ENCODE results near the gene ADSL.

DNA sequence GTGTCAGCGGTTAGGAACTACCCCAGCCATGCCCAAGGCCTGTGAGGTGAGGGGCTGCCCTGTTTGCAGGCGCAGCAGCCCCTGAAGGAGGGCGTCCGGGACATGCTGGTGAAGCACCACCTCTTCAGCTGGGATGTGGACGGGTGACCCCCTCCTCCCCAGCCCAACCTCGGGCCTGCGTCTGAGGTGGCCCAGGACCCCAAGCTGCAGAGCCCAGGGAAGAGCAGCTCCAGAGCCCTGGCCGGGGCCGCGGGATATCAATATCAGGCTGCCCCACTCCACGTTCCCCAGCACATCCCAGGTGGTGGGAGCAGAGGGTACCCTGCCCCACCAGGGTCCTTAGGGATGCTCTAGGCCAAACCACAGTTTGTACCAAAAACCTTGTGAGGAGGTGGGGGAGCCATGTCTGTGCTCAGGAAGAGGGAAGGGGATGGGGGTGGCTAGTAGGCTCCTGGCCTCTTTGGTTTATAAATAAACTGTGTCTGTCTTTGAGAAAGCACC lies 63.4 kb downstream of the ADSL start:
- TF ChIP-seq, protein P1, sequence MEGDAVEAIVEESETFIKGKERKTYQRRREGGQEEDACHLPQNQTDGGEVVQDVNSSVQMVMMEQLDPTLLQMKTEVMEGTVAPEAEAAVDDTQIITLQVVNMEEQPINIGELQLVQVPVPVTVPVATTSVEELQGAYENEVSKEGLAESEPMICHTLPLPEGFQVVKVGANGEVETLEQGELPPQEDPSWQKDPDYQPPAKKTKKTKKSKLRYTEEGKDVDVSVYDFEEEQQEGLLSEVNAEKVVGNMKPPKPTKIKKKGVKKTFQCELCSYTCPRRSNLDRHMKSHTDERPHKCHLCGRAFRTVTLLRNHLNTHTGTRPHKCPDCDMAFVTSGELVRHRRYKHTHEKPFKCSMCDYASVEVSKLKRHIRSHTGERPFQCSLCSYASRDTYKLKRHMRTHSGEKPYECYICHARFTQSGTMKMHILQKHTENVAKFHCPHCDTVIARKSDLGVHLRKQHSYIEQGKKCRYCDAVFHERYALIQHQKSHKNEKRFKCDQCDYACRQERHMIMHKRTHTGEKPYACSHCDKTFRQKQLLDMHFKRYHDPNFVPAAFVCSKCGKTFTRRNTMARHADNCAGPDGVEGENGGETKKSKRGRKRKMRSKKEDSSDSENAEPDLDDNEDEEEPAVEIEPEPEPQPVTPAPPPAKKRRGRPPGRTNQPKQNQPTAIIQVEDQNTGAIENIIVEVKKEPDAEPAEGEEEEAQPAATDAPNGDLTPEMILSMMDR (IDR thresholded peaks at IDR 0.05): no peak
- TF ChIP-seq TEAD4 (IDR thresholded peaks at IDR 0.05; ENCODE audit: borderline replicate concordance, insufficient read depth) (no peak), YY1 (IDR thresholded peaks at IDR 0.05; ENCODE audit: low read depth) (no peak)
- TF ChIP-seq, protein P2, sequence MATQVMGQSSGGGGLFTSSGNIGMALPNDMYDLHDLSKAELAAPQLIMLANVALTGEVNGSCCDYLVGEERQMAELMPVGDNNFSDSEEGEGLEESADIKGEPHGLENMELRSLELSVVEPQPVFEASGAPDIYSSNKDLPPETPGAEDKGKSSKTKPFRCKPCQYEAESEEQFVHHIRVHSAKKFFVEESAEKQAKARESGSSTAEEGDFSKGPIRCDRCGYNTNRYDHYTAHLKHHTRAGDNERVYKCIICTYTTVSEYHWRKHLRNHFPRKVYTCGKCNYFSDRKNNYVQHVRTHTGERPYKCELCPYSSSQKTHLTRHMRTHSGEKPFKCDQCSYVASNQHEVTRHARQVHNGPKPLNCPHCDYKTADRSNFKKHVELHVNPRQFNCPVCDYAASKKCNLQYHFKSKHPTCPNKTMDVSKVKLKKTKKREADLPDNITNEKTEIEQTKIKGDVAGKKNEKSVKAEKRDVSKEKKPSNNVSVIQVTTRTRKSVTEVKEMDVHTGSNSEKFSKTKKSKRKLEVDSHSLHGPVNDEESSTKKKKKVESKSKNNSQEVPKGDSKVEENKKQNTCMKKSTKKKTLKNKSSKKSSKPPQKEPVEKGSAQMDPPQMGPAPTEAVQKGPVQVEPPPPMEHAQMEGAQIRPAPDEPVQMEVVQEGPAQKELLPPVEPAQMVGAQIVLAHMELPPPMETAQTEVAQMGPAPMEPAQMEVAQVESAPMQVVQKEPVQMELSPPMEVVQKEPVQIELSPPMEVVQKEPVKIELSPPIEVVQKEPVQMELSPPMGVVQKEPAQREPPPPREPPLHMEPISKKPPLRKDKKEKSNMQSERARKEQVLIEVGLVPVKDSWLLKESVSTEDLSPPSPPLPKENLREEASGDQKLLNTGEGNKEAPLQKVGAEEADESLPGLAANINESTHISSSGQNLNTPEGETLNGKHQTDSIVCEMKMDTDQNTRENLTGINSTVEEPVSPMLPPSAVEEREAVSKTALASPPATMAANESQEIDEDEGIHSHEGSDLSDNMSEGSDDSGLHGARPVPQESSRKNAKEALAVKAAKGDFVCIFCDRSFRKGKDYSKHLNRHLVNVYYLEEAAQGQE (IDR thresholded peaks at IDR 0.05; ENCODE audit: low read depth, low read length): no peak

All from SK-N-SH (cell line).